Limb (tissue), 2 donors: ENCODE measurements around the gene MEGF6.

ENCODE experiments used
- DNase-seq, 2 donors: peaks; one replicate each; pipeline ENCODE4 v3.0.0-alpha.2; 2016; ENCODE audit errors: extremely low spot score in 2 of 2

The MEGF6 gene

DNA sequence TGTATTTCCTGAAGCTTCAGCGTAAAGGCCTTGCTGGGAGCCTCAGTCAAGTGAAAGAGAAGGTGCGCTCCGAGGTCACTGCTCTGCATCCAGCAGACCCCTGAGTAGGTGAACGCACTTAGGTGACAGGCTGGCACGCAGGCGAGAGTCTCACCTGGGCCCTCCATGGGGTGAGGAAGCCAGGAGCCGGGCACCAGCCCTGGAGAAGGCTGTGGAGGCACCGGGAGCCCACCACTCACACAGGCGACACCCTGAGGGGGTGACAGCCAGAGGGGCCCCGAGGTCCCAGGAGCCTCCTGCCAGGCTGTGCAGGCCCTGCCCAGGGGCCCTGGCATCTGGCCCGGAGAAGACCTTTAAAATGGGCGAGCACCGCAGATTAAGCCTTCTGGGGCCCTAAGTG, 89.2 kb downstream of the MEGF6 start:
- no peak for DNase-seq

DNA sequence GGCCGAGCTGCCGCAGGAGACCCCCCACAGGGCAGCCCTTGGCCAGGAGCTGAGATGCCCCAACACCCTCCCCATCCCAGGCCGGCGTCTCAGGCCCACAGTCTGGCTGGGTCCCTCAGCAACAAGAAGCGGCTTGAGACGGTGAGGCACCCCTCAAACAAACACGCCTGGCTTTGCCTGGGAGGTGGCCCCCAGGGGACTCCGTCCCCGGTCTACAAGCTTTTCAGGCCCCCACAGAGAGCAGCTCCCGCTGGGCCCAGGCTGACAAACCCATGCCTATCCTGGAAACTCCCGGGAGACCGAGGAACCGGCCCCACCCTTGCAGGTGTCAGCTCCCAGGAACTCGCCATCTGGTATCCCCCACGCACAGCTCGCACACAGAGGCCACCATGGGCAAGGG, 89.9 kb downstream of the MEGF6 start:
- DNase-seq: no peak

DNA sequence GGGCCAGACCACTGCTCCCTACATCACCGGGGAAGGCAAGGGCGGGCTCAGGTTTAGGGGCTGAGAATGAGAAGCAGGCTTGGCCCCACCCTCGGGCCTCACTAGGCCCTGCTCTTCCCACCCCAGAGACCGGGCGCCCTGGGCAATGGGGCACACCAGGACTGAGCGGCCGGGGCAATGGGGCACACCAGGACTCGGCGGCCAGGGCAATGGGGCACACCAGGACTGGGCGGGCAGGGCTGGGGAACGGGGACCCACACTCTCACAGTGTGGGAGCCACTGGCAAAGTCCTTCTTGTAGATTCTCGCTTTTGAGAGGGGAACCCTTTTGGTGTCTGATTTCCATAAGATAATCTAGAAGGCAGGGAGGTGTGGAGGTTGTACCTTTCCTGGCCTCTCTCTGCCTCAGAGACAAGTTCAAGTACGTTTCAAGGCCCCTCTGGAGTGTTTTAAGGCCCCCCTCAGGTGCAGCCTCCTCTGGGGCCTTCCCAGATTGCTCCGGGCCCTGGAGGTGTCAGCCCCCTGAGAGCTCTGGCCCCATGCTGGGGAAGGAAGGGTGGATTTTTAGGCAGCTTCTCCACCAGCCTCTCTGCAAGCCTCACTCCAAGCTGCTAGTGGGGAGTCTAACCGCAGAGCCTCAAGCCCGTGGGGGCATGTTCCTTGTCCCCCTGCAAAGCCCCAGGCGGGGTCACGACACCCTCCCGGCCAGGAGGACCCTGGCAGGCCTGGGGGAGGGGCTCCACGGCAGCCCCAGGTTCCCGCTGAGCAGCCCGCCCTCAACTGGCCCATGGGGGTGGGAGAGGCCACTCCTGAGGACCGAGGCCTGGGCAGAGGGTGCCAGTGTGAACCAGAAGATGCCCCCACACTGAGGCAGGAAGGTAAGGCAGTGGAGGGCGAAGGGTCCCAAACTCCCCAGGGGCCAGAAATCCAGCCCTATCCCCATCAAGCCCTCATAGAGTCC, 90.6 kb downstream of the MEGF6 start:
- DNase-seq: no peak

DNA sequence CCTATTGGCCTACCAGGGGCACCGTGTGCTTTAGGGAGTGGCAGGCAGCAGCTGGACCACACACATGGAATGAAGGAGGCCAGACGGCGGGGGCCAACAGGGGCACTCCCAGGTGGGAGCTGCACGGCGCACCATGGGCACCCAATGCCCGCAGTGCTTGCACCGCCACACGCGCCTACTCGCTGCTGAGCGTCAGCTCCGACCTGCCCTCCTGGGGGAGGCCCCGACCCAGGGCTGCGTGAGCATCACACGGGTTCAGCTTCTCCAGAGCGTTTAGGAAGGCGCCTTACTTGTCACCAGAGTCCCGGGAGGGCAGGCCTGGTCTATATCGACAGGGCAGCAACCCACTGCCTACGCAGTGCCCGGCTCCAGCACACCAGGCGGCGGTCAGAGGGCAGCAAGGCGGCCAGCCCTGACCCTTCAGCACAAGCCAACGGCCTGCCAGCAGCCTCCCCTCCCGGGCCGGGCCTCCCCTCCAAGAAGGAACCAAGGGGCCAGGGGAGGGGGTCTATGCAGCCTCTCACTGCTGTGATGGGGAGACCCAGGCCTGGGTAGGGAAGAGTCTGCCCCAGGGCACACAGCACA, 91.9 kb downstream of the MEGF6 start:
- no peak for DNase-seq

DNA sequence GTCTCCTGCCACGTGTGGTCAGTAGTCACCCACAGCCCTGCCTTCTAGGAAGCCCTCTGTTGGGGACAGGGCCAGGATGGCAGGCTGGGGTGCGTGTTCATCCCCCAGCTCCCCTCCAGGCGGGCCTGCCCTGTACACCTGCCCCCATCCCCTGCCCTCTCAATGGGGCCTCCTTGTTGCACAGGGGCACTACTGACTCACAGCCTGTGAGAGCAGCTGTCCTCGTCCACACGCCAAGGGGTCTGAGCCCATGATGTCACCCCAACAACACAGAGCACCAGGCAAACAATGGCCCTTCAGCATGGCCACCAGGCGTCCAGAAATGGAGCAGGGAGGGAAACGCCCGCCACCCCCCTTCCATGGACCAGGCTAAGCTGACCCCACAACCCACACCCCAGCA, 92.6 kb downstream of the MEGF6 start:
- no peak for DNase-seq

DNA sequence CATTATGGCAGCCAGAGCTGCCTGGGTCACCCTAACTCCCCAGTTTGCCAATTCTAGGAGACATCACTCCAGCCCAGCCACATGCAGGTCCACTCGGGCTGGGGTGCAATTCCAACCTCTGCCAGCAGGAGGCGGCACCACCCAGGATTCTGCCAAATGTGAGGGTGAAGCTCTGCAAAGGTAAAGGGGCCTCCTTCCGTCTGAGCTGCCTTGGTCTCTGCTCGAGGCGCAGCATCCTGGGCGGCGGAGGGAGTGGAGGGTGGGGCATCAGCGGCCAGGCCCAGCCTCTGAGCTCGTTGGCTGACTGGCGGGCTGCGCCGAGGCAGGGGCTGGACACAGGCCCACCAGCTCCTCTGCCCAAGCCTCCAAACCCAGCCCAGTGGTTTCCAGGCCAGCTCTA, 93.1 kb downstream of the MEGF6 start:
- DNase-seq: no peak

DNA sequence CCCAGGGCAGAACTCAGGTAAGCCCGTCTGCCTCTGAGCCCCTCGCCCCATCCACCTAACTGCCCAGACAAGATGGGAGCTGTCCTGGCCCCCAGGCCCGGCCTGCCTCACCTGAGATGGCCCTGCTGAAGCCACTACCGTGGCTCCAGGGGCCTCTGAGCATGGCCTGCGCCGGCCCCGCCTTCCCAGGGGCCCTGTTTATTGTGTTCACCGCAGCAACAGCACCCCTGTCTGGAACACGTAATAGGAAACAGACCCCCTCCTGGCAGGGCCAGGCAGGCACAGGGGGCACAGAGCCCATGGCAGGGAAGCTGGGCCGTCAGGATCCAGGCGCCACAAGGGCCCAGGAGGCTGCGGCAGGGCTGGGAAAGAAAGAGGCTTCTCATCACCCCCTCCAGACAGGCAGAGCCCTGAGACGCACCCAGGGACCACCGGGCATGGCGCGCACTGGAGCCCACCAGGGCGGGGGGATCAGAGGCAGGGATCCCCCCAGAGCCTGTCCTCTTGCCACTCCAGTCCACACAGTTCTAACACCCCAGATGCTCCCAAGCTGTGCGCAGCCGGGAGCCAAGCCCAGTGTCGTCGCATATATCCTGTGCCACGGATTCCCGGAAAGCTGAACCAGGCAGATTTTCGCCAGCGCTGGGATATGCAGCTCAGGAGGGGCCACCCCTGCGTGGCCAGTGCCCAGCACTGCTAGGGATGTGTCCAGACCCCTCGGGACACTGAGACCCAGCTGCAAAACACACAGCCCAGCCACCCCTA, 94.2 kb downstream of the MEGF6 start:
- no peak for DNase-seq

DNA sequence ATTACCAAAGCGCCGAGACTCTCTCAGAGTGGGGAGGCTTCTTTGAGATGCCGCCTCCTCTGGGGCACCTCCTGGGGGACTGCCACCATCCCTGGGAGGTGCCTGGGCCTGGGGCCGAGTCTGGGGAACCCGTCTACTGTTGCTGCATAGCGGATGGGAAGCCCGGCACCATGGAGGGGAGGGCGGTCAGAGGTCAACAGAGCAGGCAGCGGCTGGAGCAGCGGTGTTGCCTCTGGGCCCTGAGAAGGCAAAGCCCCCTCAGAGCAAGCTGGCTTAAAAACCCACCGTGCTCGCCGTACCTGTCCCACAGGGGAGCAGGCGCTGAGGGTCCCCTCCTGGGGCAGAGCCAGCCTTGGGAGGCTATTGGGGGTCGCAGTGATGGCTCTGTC, 94.8 kb downstream of the MEGF6 start:
- DNase-seq: no peak

DNA sequence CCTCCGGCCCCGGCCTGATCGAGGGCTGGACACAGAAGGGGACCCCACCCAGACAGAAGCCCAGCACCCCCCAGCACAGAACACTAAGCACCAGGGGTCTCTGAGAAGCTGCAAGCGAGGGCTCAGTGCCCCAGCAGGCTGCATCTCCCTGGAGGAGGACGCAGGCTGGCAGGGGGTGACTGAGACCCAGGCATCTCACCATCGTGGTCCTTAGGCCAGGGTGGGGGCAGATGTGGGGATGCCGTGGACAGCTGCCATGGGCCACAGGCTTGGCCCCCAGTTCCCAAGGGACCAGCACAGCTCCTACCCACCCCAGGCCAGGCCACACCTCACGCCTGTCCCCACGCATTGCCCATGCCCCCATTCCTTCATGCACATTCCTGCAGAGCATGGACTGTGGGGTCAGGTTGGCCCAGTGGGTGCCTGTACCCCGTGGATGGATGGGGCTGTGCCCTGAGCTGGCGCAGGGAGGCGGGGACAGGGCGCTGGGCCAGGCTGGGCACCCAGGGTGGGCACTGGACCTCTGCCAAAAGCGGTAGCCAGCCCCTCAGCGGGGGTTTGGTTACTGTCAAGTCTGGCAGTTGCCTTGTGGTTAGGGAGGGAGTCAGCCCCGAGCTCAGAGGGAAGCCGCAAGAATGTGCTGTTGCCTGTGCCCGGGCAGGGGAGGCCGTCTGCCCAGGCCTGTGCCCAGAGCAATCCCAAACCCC, 95.4 kb downstream of the MEGF6 start:
- no peak for DNase-seq

DNA sequence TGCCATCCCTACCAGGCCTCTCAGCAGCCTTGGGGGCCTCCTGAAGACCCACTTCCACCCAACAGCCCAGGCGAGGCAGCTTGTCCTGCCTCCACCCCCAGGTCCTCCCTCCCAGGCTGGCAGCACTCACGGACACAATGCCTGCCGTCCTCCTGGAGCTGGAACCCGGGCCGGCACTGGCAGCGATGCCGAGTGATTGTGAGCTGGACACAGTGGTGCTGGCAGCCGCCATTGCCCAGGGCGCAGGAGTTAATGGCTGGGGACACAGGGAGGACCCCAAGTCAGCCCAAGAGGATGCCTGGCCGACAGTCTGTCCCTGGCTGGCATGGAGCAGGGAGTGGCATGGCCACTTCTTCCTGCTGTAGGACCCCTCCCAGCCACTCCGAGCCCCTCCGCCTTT, 96.0 kb downstream of the MEGF6 start:
- no peak for DNase-seq

DNA sequence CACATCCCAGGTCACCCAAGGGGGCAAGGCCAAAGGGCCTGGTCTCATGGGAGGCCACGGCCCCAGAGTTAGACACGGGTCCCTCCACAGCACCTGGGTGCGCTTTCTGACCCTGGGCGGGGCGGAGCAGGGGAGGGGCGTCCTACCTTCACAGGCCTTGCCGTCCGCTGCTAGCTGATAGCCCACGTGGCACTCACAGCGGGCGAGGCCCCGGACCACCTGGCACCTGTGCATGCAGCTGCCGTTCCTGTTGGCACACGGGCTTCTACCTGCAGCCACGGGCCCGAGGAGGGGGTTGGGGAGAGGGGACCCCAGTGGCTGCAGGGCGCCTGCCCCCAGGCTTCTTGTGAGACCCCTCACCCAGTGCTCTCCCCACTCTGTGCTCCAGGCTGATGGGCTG, 96.9 kb downstream of the MEGF6 start:
- no peak for DNase-seq

DNA sequence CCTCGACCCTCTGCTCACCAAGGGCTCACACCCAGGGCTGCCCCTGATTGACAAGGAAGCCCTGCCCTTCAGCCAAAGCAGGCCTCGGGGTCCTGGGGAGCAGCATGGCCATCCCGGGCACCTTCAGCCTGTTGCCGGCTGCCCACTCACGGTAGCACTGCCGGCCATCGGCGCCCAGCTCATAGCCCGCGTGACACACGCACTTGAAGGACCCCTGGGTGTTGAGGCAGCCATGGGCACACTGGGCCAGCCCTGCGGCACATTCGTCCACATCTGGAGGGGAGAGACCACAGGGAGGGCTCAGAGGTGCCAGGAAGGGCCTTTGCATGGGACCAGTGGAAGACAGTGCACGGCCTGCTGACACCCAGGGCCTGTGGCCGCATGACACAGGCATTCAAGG, 99.5 kb downstream of the MEGF6 start:
- DNase-seq: no peak

DNA sequence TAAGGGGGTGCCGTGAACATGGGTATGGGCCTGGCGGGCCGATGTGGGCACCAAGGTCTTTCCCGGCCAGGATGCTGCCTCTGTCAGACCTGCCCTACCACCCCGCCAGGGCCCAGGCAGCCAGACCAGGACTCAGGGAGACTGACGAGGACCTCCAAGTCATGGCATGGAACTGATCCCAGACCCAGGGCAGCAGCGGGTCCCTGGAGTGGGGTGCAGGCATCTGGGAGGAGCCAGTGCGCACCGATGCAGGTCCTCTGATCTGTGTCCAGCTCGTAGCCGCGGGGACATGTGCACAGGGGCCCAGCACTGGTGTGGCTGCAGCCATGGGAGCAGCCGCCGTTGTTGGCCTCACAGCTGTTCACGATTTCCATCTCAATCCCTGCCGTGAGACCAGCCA, 100.0 kb downstream of the MEGF6 start:
- DNase-seq: no peak

DNA sequence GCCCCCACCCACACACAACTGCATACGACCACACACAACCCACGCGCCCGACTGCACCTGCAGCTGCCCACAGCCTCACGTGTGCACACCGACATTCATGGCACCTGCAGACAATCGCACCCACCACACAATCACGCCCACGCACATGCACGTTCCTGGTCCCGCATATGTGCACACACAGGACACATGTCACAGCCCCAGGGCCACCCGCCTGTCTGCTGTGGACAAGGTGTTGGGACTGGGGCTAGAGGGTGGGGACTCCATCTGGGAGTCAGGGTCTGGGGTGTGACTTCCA, 100.4 kb downstream of the MEGF6 start:
- DNase-seq: no peak

DNA sequence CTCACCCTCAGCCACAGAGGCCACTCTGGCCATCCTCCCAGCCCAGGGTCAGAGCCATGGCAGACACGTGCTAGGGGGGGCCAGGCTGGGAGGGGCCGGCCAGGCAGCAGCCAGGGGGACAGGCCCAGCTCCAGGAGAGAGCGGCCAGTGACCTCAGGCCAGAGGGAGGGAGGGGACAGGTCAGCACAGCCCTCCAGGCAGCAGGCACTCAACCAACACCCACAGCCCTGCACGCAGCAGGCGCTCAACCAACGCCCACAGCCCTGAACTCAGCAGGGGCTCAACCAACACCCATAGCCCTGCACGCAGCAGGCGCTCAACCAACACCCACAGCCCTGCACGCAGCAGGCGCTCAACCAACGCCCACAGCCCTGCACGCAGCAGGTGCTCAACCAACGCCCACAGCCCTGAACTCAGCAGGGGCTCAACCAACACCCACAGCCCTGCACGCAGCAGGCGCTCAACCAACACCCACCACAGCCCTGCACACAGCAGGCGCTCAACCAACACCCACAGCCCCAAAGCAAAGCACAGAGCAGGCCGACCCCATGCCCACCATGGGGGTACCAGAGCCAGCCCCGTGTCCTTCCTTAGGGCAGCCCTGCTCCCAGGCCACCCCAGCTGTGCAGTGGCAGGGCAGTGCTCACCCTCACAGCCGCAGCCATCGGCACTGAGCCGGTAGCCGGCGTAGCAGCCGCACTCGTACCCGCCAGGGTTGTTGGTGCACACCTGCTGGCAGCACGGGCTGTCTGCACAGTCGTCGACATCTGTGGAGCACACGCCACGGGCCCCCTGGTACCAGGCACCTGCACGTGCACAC, 101.0 kb downstream of the MEGF6 start:
- no peak for DNase-seq

DNA sequence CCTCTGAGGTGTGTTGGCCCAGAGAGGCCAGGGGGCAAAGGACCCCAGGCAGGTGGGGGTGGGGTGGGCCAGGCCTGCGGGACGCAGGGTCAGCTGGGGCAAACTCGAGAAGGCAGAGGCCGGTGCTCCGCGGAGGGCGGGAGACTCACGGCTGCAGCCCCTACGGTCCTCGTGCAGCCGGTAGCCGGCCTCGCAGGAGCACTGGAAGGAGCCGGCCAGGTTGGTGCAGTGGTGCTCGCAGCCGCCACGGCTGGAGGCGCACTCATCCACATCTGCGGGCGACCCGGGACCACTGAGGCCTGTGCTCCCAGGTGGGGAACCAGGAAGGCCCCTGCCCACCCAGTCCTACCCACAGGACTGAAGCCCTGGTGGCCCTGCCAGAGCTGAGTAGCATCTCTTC, 101.6 kb downstream of the MEGF6 start:
- no peak for DNase-seq

DNA sequence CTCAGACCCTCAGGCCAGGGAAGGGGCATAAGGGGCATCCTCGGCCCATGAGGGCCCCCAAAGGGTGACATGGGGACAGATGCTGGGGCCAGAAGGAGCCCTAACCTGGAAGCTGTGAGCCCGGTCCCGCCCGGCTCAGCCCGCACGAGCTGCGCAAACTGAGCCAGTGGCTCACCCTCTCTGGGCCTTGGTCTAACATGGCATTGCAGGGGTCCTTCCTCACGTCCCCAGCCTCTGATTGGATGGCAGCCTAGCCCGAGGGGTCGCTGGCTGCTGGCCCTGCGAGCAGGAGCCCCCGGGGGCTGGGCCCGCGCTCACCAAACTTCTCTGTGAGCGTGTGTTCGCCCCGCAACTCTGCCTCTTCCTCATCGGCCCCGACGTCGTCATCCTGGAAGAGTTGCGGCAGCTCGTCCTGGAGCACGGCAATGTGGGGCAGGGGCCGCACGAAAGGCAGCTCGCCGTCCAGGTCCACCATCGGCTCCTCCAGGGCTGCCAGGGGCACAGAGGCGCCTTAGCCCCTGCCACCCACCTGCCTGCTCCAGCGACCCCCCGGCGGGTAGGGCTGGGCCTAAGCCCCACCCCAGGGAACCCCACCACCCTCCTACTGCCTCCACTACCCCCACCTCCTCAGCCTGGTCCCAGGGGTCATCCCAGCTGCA, 102.4 kb downstream of the MEGF6 start:
- no peak for DNase-seq

DNA sequence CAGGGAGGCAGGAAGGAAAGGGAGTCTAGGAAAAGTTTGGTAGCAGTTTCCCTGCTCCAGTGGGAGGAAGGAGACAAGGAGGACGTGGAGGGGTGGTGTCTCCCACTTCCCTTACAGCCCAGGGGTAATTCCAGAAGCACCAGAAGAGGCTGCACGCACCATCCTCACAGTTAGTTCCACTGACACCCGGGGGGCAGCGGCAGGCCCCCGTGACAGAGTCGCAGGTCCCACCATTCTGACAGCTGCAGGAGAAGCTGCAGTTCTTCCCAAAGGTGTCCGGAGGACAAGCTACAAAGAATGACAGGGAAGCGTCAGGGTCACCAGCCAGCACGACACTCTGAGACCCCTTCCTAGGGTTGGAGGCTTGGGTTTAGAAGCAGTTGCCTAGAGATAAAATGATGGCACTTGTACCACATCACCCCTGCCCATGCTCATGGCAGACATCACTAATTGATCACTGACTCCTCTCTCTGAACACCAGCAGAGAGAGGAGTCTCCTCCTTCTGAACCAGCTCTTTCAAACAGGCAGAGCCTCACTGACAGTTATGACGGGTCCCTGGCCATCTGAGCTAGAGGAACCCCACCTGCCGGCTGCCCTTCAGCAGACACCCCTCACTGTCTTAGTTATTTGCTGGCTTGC, 103.6 kb downstream of the MEGF6 start:
- DNase-seq: no peak

DNA sequence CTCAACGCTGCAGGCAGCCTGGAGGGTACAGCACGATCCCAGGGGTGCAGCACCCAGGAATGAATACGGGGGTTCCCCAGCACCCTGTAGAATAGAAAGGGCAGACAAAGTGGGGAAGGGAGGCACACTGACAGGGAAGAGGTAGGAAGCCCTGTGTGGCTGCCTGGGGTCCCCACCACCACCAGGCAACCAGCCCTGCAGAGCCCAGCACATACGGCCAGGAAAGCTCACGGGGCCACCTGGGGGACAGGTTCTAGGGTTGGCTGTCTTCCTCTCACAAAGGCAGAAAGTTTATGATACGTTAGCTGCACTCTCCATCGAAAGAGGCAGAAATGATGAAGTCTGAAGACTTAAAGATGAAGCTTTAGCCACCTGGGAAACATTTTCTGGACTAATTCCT, 104.4 kb downstream of the MEGF6 start:
- DNase-seq: no peak

DNA sequence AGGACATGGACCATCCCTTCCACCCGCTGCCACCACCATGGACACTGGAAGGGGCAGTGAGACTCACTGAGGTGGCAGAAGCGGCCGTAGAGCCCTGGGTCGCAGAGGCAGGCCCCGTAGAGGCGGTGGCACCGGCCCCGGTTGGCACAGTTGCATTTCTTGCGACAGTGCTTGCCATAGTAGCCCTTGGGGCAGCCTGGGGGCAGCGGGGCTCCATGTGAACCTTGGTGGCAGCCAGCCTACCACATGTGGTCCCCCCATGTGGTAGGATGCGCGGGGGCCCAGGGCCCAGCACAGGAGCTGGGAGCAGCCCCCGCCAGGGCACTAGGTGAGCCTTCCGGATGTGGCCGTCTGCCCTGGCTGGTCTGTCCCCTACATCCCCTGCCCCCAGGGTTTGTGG, 105.3 kb downstream of the MEGF6 start:
- DNase-seq: no peak
